GM19467 (cell line): ENCODE data around the gene ZNRF3.

Experiments
- ATAC-seq: cut with Tn5 transposase; IDR thresholded peaks from one replicate; pipeline ENCODE4 v1.9.1; 2021; ENCODE audit warnings: mild to moderate bottlenecking, moderate library complexity; ENCODE audit not compliant: unreplicated experiment

ZNRF3 gene

GRCh38 chr22:28978863-28979796, 95.8 kb downstream of the ZNRF3 start:
- no peak for ATAC-seq

GRCh38 chr22:28980326-28980725, 97.0 kb downstream of the ZNRF3 start:
- ATAC-seq: no peak

GRCh38 chr22:28981818-28982499, 98.6 kb downstream of the ZNRF3 start:
- no peak for ATAC-seq

- no peak for ATAC-seq
Measured at GRCh38 chr22:28983190-28983589, 99.8 kb downstream of the ZNRF3 start.

GRCh38 chr22:28983788-28984441, 100.5 kb downstream of the ZNRF3 start:
- no peak for ATAC-seq

- no peak for ATAC-seq
Measured at GRCh38 chr22:28984482-28985158, 101.2 kb downstream of the ZNRF3 start.

GRCh38 chr22:28985581-28986290, 102.4 kb downstream of the ZNRF3 start:
- no peak for ATAC-seq

- ATAC-seq: no peak
Measured at GRCh38 chr22:28986366-28986765, 103.0 kb downstream of the ZNRF3 start.

- no peak for ATAC-seq
Measured at GRCh38 chr22:28988457-28988856, 105.1 kb downstream of the ZNRF3 start.

- no peak for ATAC-seq
Measured at GRCh38 chr22:28989035-28989464, 105.7 kb downstream of the ZNRF3 start.

- ATAC-seq: no peak
Measured at GRCh38 chr22:28989484-28989883, 106.1 kb downstream of the ZNRF3 start.

- ATAC-seq: no peak
Measured at GRCh38 chr22:28989912-28990311, 106.5 kb downstream of the ZNRF3 start.

GRCh38 chr22:28992565-28993356, 109.4 kb downstream of the ZNRF3 start:
- no peak for ATAC-seq

GRCh38 chr22:28994522-28994921, 111.2 kb downstream of the ZNRF3 start:
- no peak for ATAC-seq

GRCh38 chr22:28995551-28995950, 112.2 kb downstream of the ZNRF3 start:
- ATAC-seq: no peak

- no peak for ATAC-seq
Measured at GRCh38 chr22:28997342-28997741, 114.0 kb downstream of the ZNRF3 start.

GRCh38 chr22:28998681-28999080, 115.3 kb downstream of the ZNRF3 start:
- ATAC-seq: no peak

GRCh38 chr22:28999510-28999909, 116.1 kb downstream of the ZNRF3 start:
- ATAC-seq: no peak

- no peak for ATAC-seq
Measured at GRCh38 chr22:28999919-29000556, 116.7 kb downstream of the ZNRF3 start.
